CD14-positive monocyte (primary cell): ENCODE results near the gene CAMTA1. TPM values are rescaled to one million over a fixed set of nuclear protein-coding genes. Genes with fewer than 3 reads are reported as not detected.
A peak's percentile ranks its signal among the peaks of the same experiment; 100 is the strongest.

Experiments used
- DNase-seq, 3 donors: peaks; one replicate each; pipeline ENCODE4 v3.0.0-alpha.2; 2011 to 2022
- H2AFZ ChIP-seq: 2 replicates; pipeline ENCODE4 v1.6.0; 2012; ENCODE audit warnings: mild to moderate bottlenecking, low read depth, low read length, inconsistent platforms; ENCODE audit not compliant: insufficient read depth, poor library complexity, severe bottlenecking
- H3K27ac ChIP-seq, 2 donors: 1 replicate in 1 of 2; 2 replicates in 1 of 2; pipeline ENCODE4 v1.5.1; 2012 to 2013; ENCODE audit warnings: low read length in 2 of 2, control low read depth in 1 of 2, inconsistent platforms in 1 of 2, low read depth in 1 of 2, mild to moderate bottlenecking in 1 of 2
- H3K27me3 ChIP-seq, 2 donors: one replicate each; pipeline versions ENCODE4 v1.6.0 to v1.6.1; 2011 to 2013; ENCODE audit warnings: low read length in 2 of 2; ENCODE audit not compliant: control insufficient read depth in 2 of 2, insufficient read depth in 2 of 2
- H3K36me3 ChIP-seq, 2 donors: replicated peaks in 1 of 2; 1 replicate in 1 of 2; 2 replicates in 1 of 2; pipeline versions ENCODE4 v1.5.1 to v1.6.1; 2012 to 2013; ENCODE audit warnings: low read length in 2 of 2, control low read depth in 1 of 2, inconsistent platforms in 1 of 2, mild to moderate bottlenecking in 1 of 2; ENCODE audit not compliant: insufficient read depth in 2 of 2, control insufficient read depth in 1 of 2
- H3K4me1 ChIP-seq, 2 donors: 1 replicate in 1 of 2; 2 replicates in 1 of 2; pipeline versions ENCODE4 v1.5.1 to v1.6.1; 2012 to 2013; ENCODE audit warnings: low read length in 2 of 2, control low read depth in 1 of 2, inconsistent platforms in 1 of 2, mild to moderate bottlenecking in 1 of 2, moderate library complexity in 1 of 2; ENCODE audit not compliant: insufficient read depth in 2 of 2, control insufficient read depth in 1 of 2
- H3K4me2 ChIP-seq: replicated peaks from 2 replicates; pipeline ENCODE3; 2012; ENCODE audit warnings: low read length, moderate library complexity, mild to moderate bottlenecking; ENCODE audit not compliant: poor library complexity, severe bottlenecking; ENCODE audit errors: extremely low read depth
- H3K4me3 ChIP-seq, 3 experiments: fragments of 200-600 bp in 1 of 3; sonication (generic) in 1 of 3; replicated peaks in 1 of 3; 1 replicate in 2 of 3; 2 replicates in 1 of 3; pipeline ENCODE4 v1.5.1; 2011 to 2013; ENCODE audit warnings: low read length in 3 of 3, mild to moderate bottlenecking in 3 of 3, control low read depth in 2 of 3, low read depth in 2 of 3, inconsistent platforms in 1 of 3, moderate library complexity in 1 of 3
- H3K79me2 ChIP-seq: 2 replicates; pipeline ENCODE4 v1.6.0; 2012; ENCODE audit warnings: mild to moderate bottlenecking, control low read depth, inconsistent platforms, low read length, moderate library complexity; ENCODE audit not compliant: insufficient read depth
- H3K9ac ChIP-seq: 2 replicates; pipeline ENCODE4 v1.6.0; 2017; ENCODE audit warnings: low read length, mild to moderate bottlenecking; ENCODE audit not compliant: insufficient read depth, poor library complexity, severe bottlenecking
- H3K9me3 ChIP-seq, 2 donors: replicated peaks in 1 of 2; 1 replicate in 1 of 2; 2 replicates in 1 of 2; pipeline versions ENCODE4 v1.5.1 to v1.6.1; 2012 to 2013; ENCODE audit warnings: low read length in 2 of 2, control low read depth in 1 of 2; ENCODE audit not compliant: control insufficient read depth in 1 of 2, insufficient read depth in 1 of 2
- H4K20me1 ChIP-seq: 2 replicates; pipeline ENCODE4 v1.6.0; 2012; ENCODE audit warnings: mild to moderate bottlenecking, low read length, control low read depth, moderate library complexity; ENCODE audit not compliant: insufficient read depth
- H3K27ac Mint-ChIP-seq, 7 donors: one replicate each; pipeline ENCODE4 v1.8.0; 2020; ENCODE audit warnings: mild to moderate bottlenecking in 7 of 7, mixed read lengths in 7 of 7, moderate library complexity in 6 of 7, inconsistent platforms in 2 of 7
- H3K27me3 Mint-ChIP-seq, 3 donors: one replicate each; pipeline ENCODE4 v1.8.0; 2021 to 2022; ENCODE audit warnings: low read depth in 3 of 3, mild to moderate bottlenecking in 3 of 3, mixed read lengths in 3 of 3, moderate library complexity in 3 of 3, inconsistent platforms in 1 of 3
- H3K36me3 Mint-ChIP-seq, 2 donors: one replicate each; pipeline ENCODE4 v1.8.0; 2020; ENCODE audit warnings: mixed read lengths in 2 of 2, inconsistent platforms in 1 of 2, mild to moderate bottlenecking in 1 of 2
- H3K4me1 Mint-ChIP-seq: one replicate; pipeline ENCODE4 v1.8.0; 2020; ENCODE audit warnings: mild to moderate bottlenecking, mixed read lengths
- H3K4me3 Mint-ChIP-seq, 2 donors: one replicate each; pipeline ENCODE4 v1.8.0; 2020; ENCODE audit warnings: mild to moderate bottlenecking in 2 of 2, mixed read lengths in 2 of 2, moderate library complexity in 1 of 2
- H3K9me3 Mint-ChIP-seq, 7 donors: one replicate each; pipeline ENCODE4 v1.8.0; 2020 to 2022; ENCODE audit warnings: mixed read lengths in 7 of 7, mild to moderate bottlenecking in 6 of 7, moderate library complexity in 6 of 7, inconsistent platforms in 2 of 7
- WGBS: methylation state at CpG from one replicate; pipeline ENCODE4 v1.1.5; 2013; ENCODE audit warnings: missing lambda C conversion rate; ENCODE audit not compliant: insufficient coverage; 5-methylcytosine and 5-hydroxymethylcytosine counted together
- intact Hi-C, 2 donors: fragments of 100-400 bp; cut with micrococcal nuclease; formaldehyde crosslinking; loops; one replicate each; pipeline versions ENCODE4 v1.15.0 to v1.15.1; 2023
- polyA plus RNA-seq, 3 donors: library from polyadenylated mRNA; depleted of rRNA in 1 of 3; unstranded in 2 of 3; stranded (reverse) in 1 of 3; fragments of 300-500 nt in 2 of 3; fragments of >200 nt in 1 of 3; fragmentation: Illumina TruSeq in 2 of 3; gene quantifications; 1 replicate in 2 of 3; 2 replicates in 1 of 3; pipeline ENCODE4 v1.2.3, GENCODE V29; 2012 to 2021
- TF ChIP-seq, protein P1 (sequence below): fragments of 200-600 bp; IDR thresholded peaks from one replicate; pipeline ENCODE4 v1.8.0; 2022; ENCODE audit warnings: antibody characterized with exemption, mild to moderate bottlenecking

CAMTA1 gene
- polyA plus RNA-seq, 3 donors = 52.0 to 89.6 (median 78.3) TPM

GRCh38 chr1:7659514-7659913 is 874.3 kb downstream of the CAMTA1 start:
- H3K4me3 Mint-ChIP-seq = no peak overlapping the region
- Histone ChIP-seq H3K27me3 (no peaks in the 10 kb centered on the region), H3K79me2 (no peaks in the 10 kb centered on the region), H3K4me3 (no peak overlapping the region), H3K27ac (no peak overlapping the region), H3K9ac (no peak overlapping the region), H3K4me1 (no peaks in the 10 kb centered on the region), H3K4me2 (no peak overlapping the region), H3K36me3 (no peaks in the 10 kb centered on the region), H4K20me1 (no peaks in the 10 kb centered on the region), H3K9me3 (no peaks in the 10 kb centered on the region), H2AFZ (no peak overlapping the region)
- H3K27me3 Mint-ChIP-seq = no peaks in the 10 kb centered on the region
- 78% methylated on average over 5 of the region's 6 CpGs for WGBS
- peaks cover 0 to 4% (median 0%) of the 10 kb centered on the region in 7 donors for H3K9me3 Mint-ChIP-seq
- H3K27ac Mint-ChIP-seq = no peak overlapping the region
- H3K4me1 Mint-ChIP-seq = peaks cover 4% of the 10 kb centered on the region
- TF ChIP-seq, protein P1, sequence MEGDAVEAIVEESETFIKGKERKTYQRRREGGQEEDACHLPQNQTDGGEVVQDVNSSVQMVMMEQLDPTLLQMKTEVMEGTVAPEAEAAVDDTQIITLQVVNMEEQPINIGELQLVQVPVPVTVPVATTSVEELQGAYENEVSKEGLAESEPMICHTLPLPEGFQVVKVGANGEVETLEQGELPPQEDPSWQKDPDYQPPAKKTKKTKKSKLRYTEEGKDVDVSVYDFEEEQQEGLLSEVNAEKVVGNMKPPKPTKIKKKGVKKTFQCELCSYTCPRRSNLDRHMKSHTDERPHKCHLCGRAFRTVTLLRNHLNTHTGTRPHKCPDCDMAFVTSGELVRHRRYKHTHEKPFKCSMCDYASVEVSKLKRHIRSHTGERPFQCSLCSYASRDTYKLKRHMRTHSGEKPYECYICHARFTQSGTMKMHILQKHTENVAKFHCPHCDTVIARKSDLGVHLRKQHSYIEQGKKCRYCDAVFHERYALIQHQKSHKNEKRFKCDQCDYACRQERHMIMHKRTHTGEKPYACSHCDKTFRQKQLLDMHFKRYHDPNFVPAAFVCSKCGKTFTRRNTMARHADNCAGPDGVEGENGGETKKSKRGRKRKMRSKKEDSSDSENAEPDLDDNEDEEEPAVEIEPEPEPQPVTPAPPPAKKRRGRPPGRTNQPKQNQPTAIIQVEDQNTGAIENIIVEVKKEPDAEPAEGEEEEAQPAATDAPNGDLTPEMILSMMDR = no peak
- H3K36me3 Mint-ChIP-seq = no peaks in the 10 kb centered on the region
- intact Hi-C loops = no loop called here
- no peak for DNase-seq

GRCh38 chr1:7663451-7664146 is 878.3 kb downstream of the CAMTA1 start:
- TF ChIP-seq, protein P1 = no peak
- peaks cover 0 to 4% (median 2%) of the 10 kb centered on the region in 3 donors for H3K27me3 Mint-ChIP-seq
- H2AFZ ChIP-seq = no peak overlapping the region
- no peak overlapping the region for H3K9ac ChIP-seq
- no peaks in the 10 kb centered on the region for H3K36me3 ChIP-seq
- no peaks in the 10 kb centered on the region for H3K27me3 ChIP-seq
- no peaks in the 10 kb centered on the region for H3K4me1 ChIP-seq
- H3K4me3 Mint-ChIP-seq = no peak overlapping the region
- intact Hi-C loops = loop anchor here in 1 of 2 donors (10.0 kb wide), 1 partner anchor 231 kb away; no protein-coding TSS in a partner anchor
- H3K4me1 Mint-ChIP-seq = peaks cover 2% of the 10 kb centered on the region
- H4K20me1 ChIP-seq = no peaks in the 10 kb centered on the region
- no peak overlapping the region for H3K4me3 ChIP-seq
- H3K27ac Mint-ChIP-seq = peak overlapping the region in 1 of 7 donors; percentile 58
- DNase-seq = no peak
- H3K9me3 ChIP-seq = no peaks in the 10 kb centered on the region
- peaks cover 0 to 2% (median 0%) of the 10 kb centered on the region in 7 donors for H3K9me3 Mint-ChIP-seq
- H3K79me2 ChIP-seq = no peaks in the 10 kb centered on the region
- H3K36me3 Mint-ChIP-seq = no peaks in the 10 kb centered on the region
- WGBS = 91% methylated on average over 36 of the region's 38 CpGs
- H3K4me2 ChIP-seq = no peak overlapping the region
- no peak overlapping the region for H3K27ac ChIP-seq
